ENCODE results near the gene DNAJA4. TPM values are rescaled to one million over a fixed set of nuclear protein-coding genes. Genes with fewer than 3 reads are reported as not detected.

Gene DNAJA4
- total and polyA plus RNA-seq, 2 of the 8 experiments (the other 6 are each of a cell fraction or from before 2014, with no cell fraction given) = 3.6 to 6.2 TPM

GRCh38 chr15:78329625-78330024 lies 65.3 kb downstream of the DNAJA4 start (continued):
- TF ChIP-seq FOSL1 (IDR thresholded peaks at IDR 0.05; ENCODE audit: insufficient read depth, low read depth, low read length) (no peak), ATF2 (IDR thresholded peaks at IDR 0.05; ENCODE audit: low read length) (no peak), TAF7 (optimal IDR thresholded peaks at IDR 0.05; ENCODE audit: borderline replicate concordance, low read depth, low read length) (no peak), GTF2F1 (IDR thresholded peaks at IDR 0.05; ENCODE audit: borderline replicate concordance, low read depth, low read length) (no peak), TBP (IDR thresholded peaks at IDR 0.05; ENCODE audit: low read depth, low read length) (no peak)

Small RNA genes within 50 kb of the gene (small RNA-seq; reads per million reads assigned to genes)
- gene AC090607.5 (ENCODE audit: insufficient read depth) = not detected

Other genes with a start within 250 kb of the DNAJA4 start
- gene TBC1D2B, start 186.9 kb upstream of the DNAJA4 start, total RNA-seq (2021; fragmentation: NEBNext Ultra II Directional; extraction: Animal tissue kit (Norgen Biotek cat#: 25700)) = 15.4 and 19.5 TPM in 2 replicates
- 11.9 and 13.6 TPM in 2 replicates for gene TBC1D2B, start 186.9 kb upstream of the DNAJA4 start, polyA plus RNA-seq (2011; rRNA removed)
- gene SH2D7, start 172.0 kb upstream of the DNAJA4 start, total RNA-seq (2021; fragmentation: NEBNext Ultra II Directional; extraction: Animal tissue kit (Norgen Biotek cat#: 25700)) = not detected in 2 replicates
- gene SH2D7, start 172.0 kb upstream of the DNAJA4 start, polyA plus RNA-seq (2011; rRNA removed) = not detected in 2 replicates
- gene CIB2, start 133.1 kb upstream of the DNAJA4 start, total RNA-seq (2021; fragmentation: NEBNext Ultra II Directional; extraction: Animal tissue kit (Norgen Biotek cat#: 25700)) = 45.8 and 46.8 TPM in 2 replicates
- gene CIB2, start 133.1 kb upstream of the DNAJA4 start, polyA plus RNA-seq (2011; rRNA removed) = 41.5 and 52.0 TPM in 2 replicates
- 36.8 and 41.5 TPM in 2 replicates for gene IDH3A, start 115.2 kb upstream of the DNAJA4 start, total RNA-seq (2021; fragmentation: NEBNext Ultra II Directional; extraction: Animal tissue kit (Norgen Biotek cat#: 25700))
- 15.1 and 23.4 TPM in 2 replicates for gene IDH3A, start 115.2 kb upstream of the DNAJA4 start, polyA plus RNA-seq (2011; rRNA removed)
- 6.1 and 7.1 TPM in 2 replicates for gene ACSBG1, start 30.0 kb upstream of the DNAJA4 start, total RNA-seq (2021; fragmentation: NEBNext Ultra II Directional; extraction: Animal tissue kit (Norgen Biotek cat#: 25700))
- gene ACSBG1, start 30.0 kb upstream of the DNAJA4 start, polyA plus RNA-seq (2011; rRNA removed) = 5.4 and 11.9 TPM in 2 replicates
- 44.2 and 44.7 TPM in 2 replicates for gene SKIC8, start 35.0 kb downstream of the DNAJA4 start, total RNA-seq (2021; fragmentation: NEBNext Ultra II Directional; extraction: Animal tissue kit (Norgen Biotek cat#: 25700))
- gene SKIC8, start 35.0 kb downstream of the DNAJA4 start, polyA plus RNA-seq (2011; rRNA removed) = 42.3 and 77.7 TPM in 2 replicates
- gene CRABP1, start 75.8 kb downstream of the DNAJA4 start, total RNA-seq (2021; fragmentation: NEBNext Ultra II Directional; extraction: Animal tissue kit (Norgen Biotek cat#: 25700)) = 385 and 388 TPM in 2 replicates
- 600 and 655 TPM in 2 replicates for gene CRABP1, start 75.8 kb downstream of the DNAJA4 start, polyA plus RNA-seq (2011; rRNA removed)
- gene IREB2, start 173.7 kb downstream of the DNAJA4 start, total RNA-seq (2021; fragmentation: NEBNext Ultra II Directional; extraction: Animal tissue kit (Norgen Biotek cat#: 25700)) = 99.7 and 103 TPM in 2 replicates
- 15.7 and 21.0 TPM in 2 replicates for gene IREB2, start 173.7 kb downstream of the DNAJA4 start, polyA plus RNA-seq (2011; rRNA removed)
- gene HYKK, start 243.0 kb downstream of the DNAJA4 start, total RNA-seq (2021; fragmentation: NEBNext Ultra II Directional; extraction: Animal tissue kit (Norgen Biotek cat#: 25700)) = 3.1 and 3.7 TPM in 2 replicates
- 1.7 and 2.0 TPM in 2 replicates for gene HYKK, start 243.0 kb downstream of the DNAJA4 start, polyA plus RNA-seq (2011; rRNA removed)